HEK293 (cell line): Measurements from ENCODE around the gene NOL4L.

Experiments
- CTCF ChIP-seq: fragments of 450-650 bp; formaldehyde crosslinking; IDR thresholded peaks from 2 replicates; pipeline ENCODE4 v1.5.1; 2016; ENCODE audit warnings: missing biosample characterization, missing genetic modification characterization
- GLI4 ChIP-seq: fragments of 450-650 bp; formaldehyde crosslinking; IDR thresholded peaks from 2 replicates; pipeline ENCODE4 v1.5.1; 2016; ENCODE audit warnings: missing biosample characterization, missing genetic modification characterization
- PRDM2 ChIP-seq: fragments of 450-650 bp; formaldehyde crosslinking; IDR thresholded peaks from 2 replicates; pipeline ENCODE4 v1.5.1; 2016; ENCODE audit warnings: missing biosample characterization, missing genetic modification characterization, borderline replicate concordance
- SCRT2 ChIP-seq: fragments of 450-650 bp; formaldehyde crosslinking; IDR thresholded peaks from 2 replicates; pipeline ENCODE4 v1.5.1; 2016; ENCODE audit warnings: missing biosample characterization, missing genetic modification characterization
- ZBTB17 ChIP-seq: fragments of 450-650 bp; formaldehyde crosslinking; IDR thresholded peaks from 2 replicates; pipeline ENCODE4 v1.5.1; 2016; ENCODE audit warnings: missing biosample characterization, missing genetic modification characterization
- ZBTB7A ChIP-seq: fragments of 450-650 bp; formaldehyde crosslinking; IDR thresholded peaks from 2 replicates; pipeline ENCODE4 v1.5.1; 2016; ENCODE audit warnings: low read depth, missing biosample characterization, missing genetic modification characterization
- ZEB2 ChIP-seq: fragments of 450-650 bp; formaldehyde crosslinking; IDR thresholded peaks from 2 replicates; pipeline ENCODE4 v1.5.1; 2016; ENCODE audit warnings: missing biosample characterization, missing genetic modification characterization
- ZNF274 ChIP-seq, 2 experiments: fragments of 200-500 bp in 1 of 2; fragments of 450-650 bp in 1 of 2; sonication (Bioruptor generic) in 1 of 2; formaldehyde crosslinking in 1 of 2; IDR thresholded peaks; 2 replicates each; pipeline versions ENCODE4 v1.5.1 to v1.6.1; 2014 to 2016; ENCODE audit warnings: borderline replicate concordance in 1 of 2, inconsistent platforms in 1 of 2, low read length in 1 of 2, missing biosample characterization in 1 of 2, missing genetic modification characterization in 1 of 2
- ZNF513 ChIP-seq: fragments of 450-650 bp; IDR thresholded peaks from 2 replicates; pipeline ENCODE4 v1.5.1; 2018; ENCODE audit warnings: missing biosample characterization, missing genetic modification characterization
- ZNF561 ChIP-seq: fragments of 450-650 bp; IDR thresholded peaks from 2 replicates; pipeline ENCODE4 v1.5.1; 2018; ENCODE audit warnings: missing biosample characterization, missing genetic modification characterization, borderline replicate concordance
- ZNF791 ChIP-seq: fragments of 450-650 bp; formaldehyde crosslinking; IDR thresholded peaks from 2 replicates; pipeline ENCODE4 v1.5.1; 2016; ENCODE audit warnings: missing biosample characterization, missing genetic modification characterization
- ZSCAN18 ChIP-seq: fragments of 450-650 bp; formaldehyde crosslinking; IDR thresholded peaks from 2 replicates; pipeline ENCODE4 v1.5.1; 2016; ENCODE audit warnings: missing biosample characterization, missing genetic modification characterization

GRCh38 chr20:32510120-32510600 is 75.0 kb downstream of the NOL4L start:
- no peak for TF ChIP-seq CTCF (tag by site-specific recombination)
- TF ChIP-seq ZSCAN18 (tag by site-specific recombination): no peak
- no peak for TF ChIP-seq ZEB2 (tag by site-specific recombination)
- no peak for TF ChIP-seq ZNF513 (tag by site-specific recombination)
- TF ChIP-seq GLI4: no peak
- TF ChIP-seq ZBTB7A: no peak
- TF ChIP-seq ZNF561 (tag by site-specific recombination): no peak
- no peak for TF ChIP-seq PRDM2 (tag by site-specific recombination)
- TF ChIP-seq SCRT2 (tag by site-specific recombination): no peak
- no peak for TF ChIP-seq ZBTB17 (tag by site-specific recombination)
- no peak for TF ChIP-seq ZNF274 (IDR thresholded peaks at IDR 0.05; ENCODE audit: low read length)
- TF ChIP-seq ZNF274 (tag by site-specific recombination; IDR thresholded peaks at IDR 0.05; ENCODE audit: borderline replicate concordance): no peak
- TF ChIP-seq ZNF791 (tag by site-specific recombination): no peak
